Measurements from ENCODE around the gene GPAT2. TPM values are rescaled to one million over a fixed set of nuclear protein-coding genes. Genes with fewer than 3 reads are reported as not detected.
"Not testable (repeated sequence)": the region's sequence is repeated elsewhere in the genome, so short reads cannot be mapped to it uniquely, and the experiment has no call there.

Gene GPAT2
- polyA plus RNA-seq, 3 donors: 1.6 to 7.9 (median 2.5) TPM

DNA sequence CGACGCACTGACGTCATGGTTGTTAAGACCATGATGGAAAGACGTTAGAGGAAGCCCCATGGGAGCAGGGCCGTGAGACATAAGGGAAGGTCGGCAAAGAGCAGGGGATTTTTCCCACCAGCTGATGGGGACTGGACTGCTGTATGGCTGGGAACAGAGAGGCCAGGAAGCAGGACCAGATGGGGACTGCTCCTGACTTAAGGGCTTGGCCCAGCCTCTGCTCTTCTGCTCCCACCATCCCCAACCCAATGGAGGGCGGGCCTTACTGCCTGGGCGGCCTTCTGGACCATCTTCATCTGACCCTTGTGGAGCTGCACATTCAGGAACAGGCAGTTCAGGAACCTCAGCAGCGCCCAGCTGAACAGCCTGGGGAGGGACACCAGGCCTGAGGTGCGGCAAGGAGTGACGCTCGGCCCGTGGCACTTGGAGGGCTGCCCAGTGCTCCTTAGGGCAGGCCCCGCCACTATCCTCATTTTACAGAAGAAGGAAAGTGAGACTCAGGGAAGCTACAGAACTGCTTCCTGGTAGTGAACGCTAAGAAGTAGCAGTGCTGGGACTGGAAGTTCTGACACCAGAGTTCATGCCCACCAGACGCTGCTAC, 6.9 kb downstream of the GPAT2 start:
- no CpG with 5 or more reads among the region's 16 CpGs for WGBS, 3 donors
- not testable (repeated sequence) for H3K27ac ChIP-seq (ENCODE audit: low read depth, low read length)

DNA sequence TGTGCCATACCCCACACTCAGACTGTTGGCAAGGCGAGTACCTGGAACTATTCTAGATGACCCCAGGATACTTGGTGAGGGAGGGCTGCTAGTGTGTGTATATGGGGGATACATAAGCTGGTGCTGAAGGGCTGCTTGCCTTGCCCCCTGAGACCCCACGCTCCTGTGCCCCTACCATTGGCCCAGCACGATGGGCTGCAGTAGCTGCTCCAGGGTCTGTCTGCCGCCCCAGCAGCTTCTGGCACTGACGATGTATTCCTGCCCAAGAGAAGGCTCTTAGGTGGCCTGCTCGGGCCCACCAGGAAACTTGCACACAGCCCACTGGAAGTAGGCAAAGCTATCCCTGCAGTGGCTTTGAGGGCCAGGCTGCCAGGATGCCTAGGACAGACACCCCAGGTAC, 9.0 kb downstream of the GPAT2 start:
- H3K27ac ChIP-seq (ENCODE audit: low read depth, low read length): not testable (repeated sequence)
- WGBS, 3 donors: 87 to 93% (median 90%) methylated on average over 6 of the region's 6 CpGs

DNA sequence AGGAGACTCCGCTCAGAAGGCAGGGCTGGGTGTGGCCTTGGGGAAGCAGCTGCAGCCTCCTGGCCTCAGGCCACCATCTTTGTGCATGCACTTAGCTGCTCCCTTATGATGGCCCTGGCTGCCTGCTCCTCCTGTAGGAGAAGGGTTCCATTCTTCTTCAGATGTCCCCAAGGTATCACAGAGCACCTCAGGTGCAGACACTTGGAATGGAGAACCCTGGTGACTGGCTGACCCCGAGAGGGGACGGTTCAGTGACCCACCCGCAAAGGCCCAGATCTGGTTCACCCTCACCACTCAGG, 9.6 kb downstream of the GPAT2 start:
- WGBS, 3 donors: 86 to 90% (median 87%) methylated on average over 4 of the region's 4 CpGs

DNA sequence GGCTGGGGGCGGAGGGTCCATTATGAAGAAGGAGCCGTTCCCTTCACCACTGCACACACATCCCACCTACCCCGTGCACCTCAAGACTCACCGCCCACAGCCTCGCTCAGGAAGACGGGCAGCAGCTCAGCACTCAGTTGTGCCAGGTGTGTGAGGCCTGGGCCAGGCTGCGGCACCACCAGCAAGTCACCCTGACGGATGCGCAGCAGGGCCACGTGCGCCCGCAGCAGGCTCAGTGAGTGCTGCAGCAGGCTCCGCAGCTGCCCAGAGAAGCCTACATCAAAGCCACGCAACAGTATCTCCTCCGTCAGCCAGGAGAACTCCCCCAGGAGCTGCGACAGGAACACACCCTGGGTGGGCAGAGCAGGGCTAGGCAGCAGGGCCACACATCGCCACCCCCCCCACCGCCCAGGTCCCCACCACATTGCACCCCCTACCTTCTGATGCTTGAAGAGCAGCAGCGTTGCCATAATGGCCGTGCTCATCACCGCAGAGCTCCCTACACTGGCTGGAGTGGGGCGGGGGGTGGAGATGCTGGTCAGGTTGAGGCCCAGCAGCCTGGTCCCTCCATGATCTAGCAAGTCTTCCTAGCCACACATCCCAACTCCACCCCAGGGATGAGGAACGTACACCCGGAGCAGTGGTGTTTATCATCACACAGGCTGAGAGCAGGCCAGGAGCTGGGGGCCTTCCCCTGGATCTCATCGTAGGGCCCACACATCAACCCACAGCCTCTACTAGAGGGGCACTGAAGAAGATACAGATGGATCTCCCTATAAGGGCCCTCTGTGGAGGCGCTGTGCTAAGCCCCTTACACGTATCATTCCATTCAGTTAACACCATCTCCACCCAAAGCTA, 10.2 kb downstream of the GPAT2 start:
- H3K27ac ChIP-seq (ENCODE audit: low read depth, low read length): no peak overlapping the region
- WGBS, 3 donors: 88% methylated on average over 27 of the region's 27 CpGs

More for the DNA sequence above, 9.6 kb downstream of the GPAT2 start:
- H3K27ac ChIP-seq (ENCODE audit: low read depth, low read length): no peak overlapping the region

DNA sequence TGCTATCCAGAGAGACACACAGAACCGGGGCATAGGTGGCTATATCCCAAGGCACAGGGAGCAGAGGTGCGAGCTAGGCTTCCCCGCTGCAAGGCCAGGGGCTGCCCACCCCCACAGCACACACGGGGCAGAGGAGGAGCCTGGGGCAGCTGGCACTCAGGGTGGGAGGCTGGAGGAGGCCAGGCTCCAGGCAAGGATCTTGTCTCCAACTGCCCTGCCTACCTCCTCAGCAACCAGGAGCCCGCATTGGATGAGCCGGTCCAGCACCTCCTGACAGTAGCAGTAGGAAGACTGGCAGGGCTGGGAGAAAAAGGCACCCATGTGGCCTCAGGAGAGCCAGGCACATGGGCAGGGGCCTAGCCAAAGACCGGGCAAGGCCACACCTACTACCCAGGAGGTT, 11.0 kb downstream of the GPAT2 start:
- 90 to 94% (median 94%) methylated on average over 7 of the region's 7 CpGs for WGBS, 3 donors
- H3K27ac ChIP-seq (ENCODE audit: low read depth, low read length): not testable (repeated sequence)

DNA sequence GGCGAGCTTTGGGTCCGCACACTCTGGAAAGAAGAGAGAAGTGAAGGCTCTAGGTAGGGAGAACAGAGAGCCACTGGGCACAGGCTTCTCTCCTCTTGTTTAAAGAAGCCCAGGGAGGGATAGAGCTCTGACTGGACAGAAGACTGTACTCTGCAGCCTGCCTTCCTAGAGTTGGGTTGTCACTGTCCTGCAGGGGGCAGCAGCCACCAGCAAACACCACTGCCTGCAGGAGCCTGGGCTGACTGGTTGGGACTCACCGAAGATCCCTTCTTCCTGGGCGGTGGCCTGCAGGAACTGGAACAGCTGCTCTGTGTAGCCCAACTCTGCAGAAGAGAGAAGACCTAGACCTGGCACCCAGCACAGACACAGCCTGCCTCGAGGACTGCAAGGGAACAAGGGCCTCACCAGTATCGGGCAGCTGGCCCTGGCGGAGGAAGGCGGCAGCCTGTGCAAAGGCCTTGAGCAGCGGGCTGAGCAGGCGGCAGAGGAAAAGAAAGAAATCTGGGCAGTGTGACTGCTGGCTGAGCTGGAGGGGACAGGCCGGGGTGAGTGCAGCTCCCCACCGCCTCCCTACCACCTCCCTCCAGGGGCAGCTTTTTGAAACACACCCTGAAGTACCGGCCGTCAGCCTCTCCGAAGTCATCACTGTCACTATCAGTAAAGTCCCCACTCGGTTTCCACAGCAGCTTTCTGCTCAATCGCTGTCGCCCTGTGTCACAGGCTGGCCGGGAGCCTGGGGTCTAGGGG, 11.8 kb downstream of the GPAT2 start:
- WGBS, 3 donors: 49 to 72% (median 61%) methylated on average over 14 of the region's 19 CpGs
- not testable (repeated sequence) for H3K27ac ChIP-seq (ENCODE audit: low read depth, low read length)

DNA sequence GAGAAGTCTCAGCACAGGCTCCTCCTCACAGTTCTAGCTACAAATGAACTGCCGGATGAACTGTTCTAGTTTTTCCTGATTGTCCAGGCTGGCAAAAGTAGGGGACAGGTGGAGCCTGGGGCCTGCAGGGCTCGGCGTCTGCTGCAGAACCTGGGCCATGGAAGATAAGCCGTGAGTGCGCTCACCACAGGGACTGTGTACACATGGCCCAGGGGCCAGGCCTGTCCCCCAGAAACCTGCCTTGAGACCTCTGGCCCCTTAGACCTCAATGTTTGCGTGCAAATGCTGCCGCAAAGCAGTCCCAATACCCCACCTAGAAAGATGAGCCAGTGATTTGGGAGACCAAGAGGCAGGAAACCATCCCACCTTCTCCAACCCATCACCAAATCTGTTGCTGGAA, 12.6 kb downstream of the GPAT2 start:
- H3K27ac ChIP-seq (ENCODE audit: low read depth, low read length): not testable (repeated sequence)
- 79 to 95% (median 90%) methylated on average over 5 to 7 of the region's 7 CpGs for WGBS, 3 donors

DNA sequence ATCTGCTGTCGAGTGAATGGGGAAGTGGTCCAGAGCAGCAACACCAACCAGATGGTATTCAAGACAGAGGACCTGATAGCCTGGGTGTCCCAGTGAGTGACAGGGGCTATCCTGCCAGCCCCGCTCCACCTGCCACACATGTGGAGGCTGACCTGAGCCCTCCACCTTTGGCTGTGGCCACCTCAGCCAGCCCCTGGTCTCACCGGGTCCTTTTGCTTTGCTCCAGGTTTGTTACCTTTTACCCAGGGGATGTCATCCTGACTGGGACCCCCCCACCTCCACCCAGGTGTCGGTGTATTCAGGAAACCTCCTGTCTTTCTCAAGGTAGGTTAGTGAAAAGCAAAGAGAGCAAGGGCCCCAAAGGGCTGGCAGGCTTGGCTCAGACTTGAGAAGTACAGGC, 13.6 kb downstream of the GPAT2 start:
- not testable (repeated sequence) for H3K27ac ChIP-seq (ENCODE audit: low read depth, low read length)
- WGBS, 3 donors: 86 to 91% (median 90%) methylated on average over 4 of the region's 4 CpGs

DNA sequence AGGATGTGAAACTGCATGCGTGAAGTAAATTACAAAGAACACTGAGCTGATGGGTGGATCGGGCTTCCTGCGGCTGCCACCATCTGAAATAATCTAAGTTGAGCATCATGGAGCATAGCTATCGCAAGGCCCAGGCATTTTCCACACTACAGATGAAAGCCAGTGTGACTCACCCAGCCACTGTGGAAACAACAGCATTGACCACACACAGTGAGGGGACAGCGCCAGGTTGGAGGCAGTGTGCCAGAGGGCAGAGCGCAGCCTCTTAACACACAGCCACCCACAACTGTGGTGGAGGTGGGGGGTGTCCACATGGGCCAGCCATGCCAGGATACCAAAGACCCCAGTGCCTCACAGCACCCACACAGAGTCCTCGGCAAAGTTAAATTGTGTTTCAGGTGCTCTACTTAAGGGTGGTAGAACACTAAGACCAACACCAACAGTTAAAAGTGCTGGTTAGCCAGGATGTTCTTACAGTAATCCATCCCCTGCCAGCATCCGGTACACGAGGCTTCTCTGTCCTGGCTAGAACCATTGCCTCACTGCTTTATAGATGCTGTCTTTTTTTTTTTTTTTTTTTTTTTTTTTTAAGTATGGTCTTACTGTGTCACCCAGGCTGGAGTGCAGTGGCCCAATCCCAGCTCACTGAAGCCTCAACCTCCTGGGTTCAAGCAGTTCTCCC, 14.7 kb downstream of the GPAT2 start:
- 63 to 88% (median 82%) methylated on average over 3 to 4 of the region's 9 CpGs for WGBS, 3 donors

DNA sequence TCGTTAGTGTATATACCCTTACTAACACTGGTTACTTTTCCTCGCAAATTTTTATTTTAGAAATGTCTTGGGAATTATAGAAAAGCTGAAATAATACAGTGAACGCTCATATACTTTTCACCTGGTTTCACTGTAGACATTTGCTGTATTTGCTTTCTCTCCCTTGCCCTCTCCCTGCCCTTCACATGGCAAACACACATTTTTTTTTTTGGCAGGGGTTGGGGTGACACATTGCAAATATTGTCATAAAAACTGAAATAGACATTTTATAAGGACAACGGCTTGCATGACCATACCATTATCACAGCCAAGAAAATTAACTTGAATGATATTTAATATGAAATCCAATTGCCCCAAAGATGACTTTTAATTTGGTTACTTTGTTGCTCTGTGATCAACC, 18.4 kb downstream of the GPAT2 start:
- not testable (repeated sequence) for H3K27ac ChIP-seq (ENCODE audit: low read depth, low read length)
- 55 to 89% (median 74%) methylated on average over 3 of the region's 4 CpGs for WGBS, 3 donors

More for the DNA sequence above, 14.7 kb downstream of the GPAT2 start:
- H3K27ac ChIP-seq (ENCODE audit: low read depth, low read length): not testable (repeated sequence)

DNA sequence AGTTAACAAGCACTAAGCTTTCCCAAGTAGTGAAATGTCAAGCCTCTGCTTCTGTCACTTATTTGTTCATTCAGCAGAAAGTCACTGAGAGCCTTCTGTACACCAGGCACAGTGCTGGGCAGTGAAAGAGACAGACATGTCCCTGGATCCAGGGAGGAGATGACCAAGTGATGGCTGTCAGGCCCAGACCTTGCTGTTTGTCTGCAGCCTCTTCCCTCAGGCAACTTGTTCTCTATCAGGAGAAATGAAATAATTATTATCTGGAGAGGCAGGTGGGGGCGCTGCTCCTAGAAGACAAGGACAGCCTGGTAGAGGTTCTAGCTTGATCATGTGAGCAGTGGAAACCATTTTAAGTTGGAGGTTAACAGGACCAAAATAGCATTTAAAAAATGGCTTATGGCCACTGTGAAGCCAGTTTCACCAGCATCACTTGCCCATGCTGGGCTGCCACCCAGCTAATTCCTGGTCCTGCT, 21.9 kb downstream of the GPAT2 start:
- 47 to 92% (median 75%) methylated on average over 1 of the region's 1 CpG for WGBS, 3 donors
- H3K27ac ChIP-seq (ENCODE audit: low read depth, low read length): not testable (repeated sequence)

DNA sequence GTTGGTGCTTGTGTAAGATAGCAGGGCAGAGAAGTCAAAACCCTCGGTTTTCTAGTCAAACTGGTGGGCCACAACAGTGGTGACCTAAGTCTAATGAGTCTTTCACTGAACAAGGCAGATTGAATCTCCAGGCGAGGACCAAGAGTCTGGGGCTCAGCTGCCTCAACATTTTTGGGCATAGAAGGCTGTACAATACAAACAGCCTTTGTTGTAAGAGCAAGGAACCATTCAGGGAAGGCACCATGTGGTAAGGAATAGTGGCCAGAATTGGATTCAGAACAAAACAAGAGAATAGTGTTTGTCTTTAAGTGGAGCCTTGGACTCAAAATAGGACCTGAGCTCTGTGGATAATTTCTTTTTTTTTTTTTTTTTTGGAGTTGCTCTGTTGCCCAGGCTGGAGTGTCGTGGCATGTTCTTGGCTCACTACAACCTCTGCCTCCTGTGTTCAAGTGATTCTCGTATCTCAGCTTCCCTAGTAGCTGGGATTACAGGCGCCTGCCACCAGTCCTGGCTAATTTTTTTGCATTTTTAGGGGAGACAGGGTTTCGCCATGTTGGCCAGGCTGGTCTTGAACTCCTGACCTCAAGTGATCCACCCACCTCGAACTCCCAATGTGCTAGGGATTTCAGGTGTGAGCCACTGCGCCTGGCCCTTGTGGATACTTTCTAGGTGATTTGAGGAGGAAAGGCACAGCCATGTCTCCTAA, 22.5 kb downstream of the GPAT2 start:
- 87 to 91% (median 89%) methylated on average over 8 of the region's 8 CpGs for WGBS, 3 donors
- H3K27ac ChIP-seq (ENCODE audit: low read depth, low read length): not testable (repeated sequence)

DNA sequence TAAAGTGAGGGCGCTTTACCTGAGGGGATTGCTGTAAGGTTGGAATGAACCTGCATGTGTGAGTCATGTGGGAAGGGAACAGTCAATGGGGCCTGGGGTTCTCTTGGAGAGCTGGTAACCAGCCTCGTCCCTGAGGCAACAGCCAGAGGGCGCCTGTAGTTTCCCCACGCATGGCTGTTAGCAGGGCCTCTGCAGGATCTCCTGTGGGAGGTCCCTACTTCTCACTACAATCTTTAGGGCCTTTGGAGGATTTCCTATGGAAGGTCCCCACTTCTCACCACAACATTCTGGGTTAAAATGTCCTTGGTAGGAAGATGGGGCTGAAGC, 23.6 kb downstream of the GPAT2 start:
- H3K27ac ChIP-seq (ENCODE audit: low read depth, low read length): not testable (repeated sequence)
- 22 to 43% (median 27%) methylated on average over 3 to 4 of the region's 4 CpGs for WGBS, 3 donors

DNA sequence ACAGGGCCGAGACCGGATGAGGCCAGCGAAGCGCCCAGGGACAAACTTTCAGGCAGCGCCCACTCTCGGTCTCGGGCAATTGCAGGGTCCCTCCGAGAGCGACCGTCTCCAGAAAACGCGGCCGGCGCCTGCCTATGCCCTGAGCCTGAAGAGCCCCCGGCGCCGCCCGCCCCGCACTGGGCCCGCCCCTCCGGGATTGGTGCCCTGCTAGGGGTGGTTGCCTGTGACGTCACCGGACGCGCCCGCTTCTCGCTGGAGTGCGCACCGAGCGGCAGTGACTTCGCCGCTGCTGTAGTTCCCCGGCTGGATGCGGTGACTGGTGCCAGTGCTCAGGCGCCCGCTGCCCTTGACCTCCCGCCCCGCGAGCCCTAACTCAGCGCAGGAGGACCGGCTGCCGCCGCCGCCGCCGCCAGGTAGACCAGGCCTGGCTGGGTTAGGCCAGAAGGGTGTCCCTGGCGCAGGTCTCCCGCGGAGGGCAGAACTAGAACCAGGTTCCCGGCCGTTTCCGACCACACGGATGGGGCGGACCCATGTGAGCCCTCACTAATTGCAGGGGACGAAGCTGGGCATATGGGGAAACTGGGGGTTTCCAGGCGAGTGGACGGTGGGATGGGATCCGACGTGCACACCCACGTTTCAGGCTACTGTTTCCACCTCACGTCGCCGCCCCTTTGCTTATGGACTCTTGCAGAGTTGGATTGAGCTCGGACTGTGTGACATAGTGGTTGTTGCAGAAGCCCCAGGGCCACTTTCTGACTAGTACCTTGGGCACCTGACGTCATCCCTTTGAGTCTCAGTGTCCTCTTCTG, 24.2 kb downstream of the GPAT2 start:
- H3K27ac ChIP-seq (ENCODE audit: low read depth, low read length): not testable (repeated sequence)
- 0% methylated on average over 26 to 33 of the region's 65 CpGs for WGBS, 3 donors

DNA sequence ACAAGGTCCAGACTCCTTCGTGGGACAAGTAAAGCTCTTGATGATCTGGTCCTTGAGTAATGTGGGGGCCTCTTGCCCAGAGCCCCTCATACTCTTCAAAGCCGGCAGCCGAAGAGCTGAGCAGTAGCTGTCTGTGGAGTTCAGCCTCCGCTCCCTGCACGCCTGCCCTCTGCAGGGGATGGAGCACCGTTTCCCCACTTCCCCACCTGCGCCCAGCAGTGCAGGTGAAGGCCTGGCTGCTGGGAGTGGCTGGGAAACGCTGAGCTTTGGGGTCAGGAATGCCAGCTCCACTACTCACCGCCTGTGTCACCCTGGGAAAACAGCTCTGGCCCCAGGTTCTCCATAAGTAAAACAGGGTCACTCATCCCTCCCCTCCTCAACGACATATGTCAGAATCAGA, 24.9 kb downstream of the GPAT2 start:
- H3K27ac ChIP-seq (ENCODE audit: low read depth, low read length): not testable (repeated sequence)
- 4 to 14% (median 9%) methylated on average over 10 of the region's 10 CpGs for whole genome bisulfite sequencing, 3 donors

DNA sequence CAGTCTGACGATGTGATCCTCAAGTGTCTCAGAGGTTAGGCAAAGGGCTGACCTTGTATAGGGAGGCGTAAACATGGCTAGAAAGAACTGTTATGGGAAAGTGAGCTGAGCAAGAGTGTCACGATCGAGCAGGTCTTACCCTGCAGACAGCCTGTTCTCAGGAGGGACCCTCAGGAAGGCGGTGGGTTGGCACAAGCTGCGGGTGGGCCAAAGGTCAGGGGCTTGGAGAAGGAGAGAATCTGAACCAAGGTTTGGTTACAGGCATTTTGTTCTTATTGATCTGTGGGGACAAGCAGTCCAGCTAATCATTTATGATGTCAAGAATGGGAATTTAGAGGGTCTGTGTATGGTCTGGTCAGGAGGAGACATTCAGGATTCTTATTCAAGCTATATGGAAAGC, 26.7 kb downstream of the GPAT2 start:
- H3K27ac ChIP-seq (ENCODE audit: low read depth, low read length): not testable (repeated sequence)
- 77 to 82% (median 81%) methylated on average over 6 of the region's 6 CpGs for WGBS, 3 donors

DNA sequence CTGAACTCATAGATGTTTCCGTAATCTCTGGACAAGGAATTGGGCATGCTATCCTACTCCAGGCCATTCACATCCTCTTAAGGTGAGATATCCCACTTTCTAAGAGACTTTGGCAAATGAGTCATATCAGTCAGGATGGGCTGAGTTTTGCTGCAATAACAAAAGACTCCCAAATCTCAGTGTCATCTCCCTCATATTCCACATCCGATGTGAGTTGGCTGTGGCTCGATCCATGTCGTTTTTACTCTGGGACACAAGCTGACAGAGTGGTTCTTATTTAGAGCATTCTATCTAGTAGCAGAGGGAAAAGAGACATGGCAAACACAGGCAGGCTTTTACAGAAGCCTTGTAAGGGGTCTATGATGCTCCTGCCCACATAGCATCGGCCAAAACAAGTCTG, 28.5 kb downstream of the GPAT2 start:
- 80 to 86% (median 84%) methylated on average over 5 of the region's 5 CpGs for WGBS, 3 donors
- not testable (repeated sequence) for H3K27ac ChIP-seq (ENCODE audit: low read depth, low read length)

All from adipose tissue (tissue), 3 donors.